ENCODE results near the gene FRMPD1. TPM values are rescaled to one million over a fixed set of nuclear protein-coding genes. Genes with fewer than 3 reads are reported as not detected.

FRMPD1 gene
- total and polyA plus RNA-seq, 2 of the 13 experiments (the other 11 are each of a cell fraction or from before 2014, with no cell fraction given), result not detected

DNA sequence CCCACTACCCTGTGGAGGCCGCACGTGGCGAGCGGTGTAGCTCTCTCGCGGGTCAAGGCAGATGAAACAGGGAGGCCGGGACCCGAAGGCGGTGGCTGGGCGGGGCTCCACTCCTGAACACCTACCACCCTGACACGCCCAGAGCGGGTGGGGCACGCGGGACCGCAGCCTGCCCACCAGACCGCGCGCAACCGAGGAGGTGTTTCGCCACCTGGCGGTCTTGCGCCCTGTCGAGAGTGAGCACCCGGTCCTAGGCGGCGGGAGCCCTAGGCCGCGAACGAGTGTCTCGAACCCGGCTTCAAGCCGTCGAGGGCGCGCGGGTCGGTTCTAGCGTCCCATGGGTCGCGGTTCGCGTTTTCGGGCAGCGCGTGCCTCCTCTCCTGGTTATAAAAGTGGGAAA lies 136.3 kb downstream of the FRMPD1 start:
- H3K36me3 ChIP-seq (replicated peaks in 1 of 2; ENCODE audit: control insufficient read depth in 1 of 2, insufficient read depth in 2 of 2, low read length in 2 of 2), result peaks cover 2 to 13% of the 10 kb centered on the region in 2 experiments; a peak in 4 of 5 replicates
- H3K4me1 ChIP-seq (ENCODE audit: insufficient read depth, low read length), result peaks cover 37% of the 10 kb centered on the region
- 96% methylated on average over 31 of the region's 45 CpGs for WGBS (ENCODE audit: low lambda C conversion rate)
- in situ Hi-C loops (cut with HindIII; ENCODE audit: extremely low pct_ligation_motif_present, low pct_unique_long_range_greater_than_20kb) (no loop called here), intact Hi-C loops (cut with micrococcal nuclease; ENCODE audit: unreplicated experiment) (loop anchor here (5.0 to 10.0 kb wide), 2 partner anchors 115 to 302 kb away; partner anchors contain the start of genes POLR1E and SLC25A51)
- ATAC-seq (no peak), DNase-seq (ENCODE audit: low spot score) (no peak), FAIRE-seq (no peak)
- H2AFZ ChIP-seq (ENCODE audit: low read length), result no peak overlapping the region
- H4K20me1 ChIP-seq (ENCODE audit: insufficient read depth, low read length), result peaks cover 2% of the 10 kb centered on the region; the same call in 1 of the 2 replicates
- no peak overlapping the region for H3K4me3 ChIP-seq (replicated peaks in 1 of 3; ENCODE audit: insufficient read depth in 1 of 3, low read depth in 2 of 3, low read length in 3 of 3)
- H3K4me2 ChIP-seq (ENCODE audit: low read depth, low read length), result no peak overlapping the region
- no peaks in the 10 kb centered on the region for H3K27me3 ChIP-seq (ENCODE audit: control insufficient read depth in 1 of 2, insufficient read depth in 2 of 2, low read length in 2 of 2)
- no peaks in the 10 kb centered on the region for H3K9me3 ChIP-seq (ENCODE audit: low read length)
- BruUV-seq (replicated peaks), result no TSS peak
- CTCF ChIA-PET (ENCODE audit: low intra/inter-chr PET ratio, low total read pairs), result no interaction called here
- H3K9ac ChIP-seq (ENCODE audit: insufficient read depth, low read depth, low read length), result no peak overlapping the region
- POLR2A ChIA-PET, result no interaction called here
- peaks cover 30% of the 10 kb centered on the region for H3K79me2 ChIP-seq (ENCODE audit: insufficient read depth, low read length)
- H3K27ac ChIP-seq (ENCODE audit: extremely low read length, insufficient read depth, low read length), result no peak overlapping the region
- TF ChIP-seq, protein P1, sequence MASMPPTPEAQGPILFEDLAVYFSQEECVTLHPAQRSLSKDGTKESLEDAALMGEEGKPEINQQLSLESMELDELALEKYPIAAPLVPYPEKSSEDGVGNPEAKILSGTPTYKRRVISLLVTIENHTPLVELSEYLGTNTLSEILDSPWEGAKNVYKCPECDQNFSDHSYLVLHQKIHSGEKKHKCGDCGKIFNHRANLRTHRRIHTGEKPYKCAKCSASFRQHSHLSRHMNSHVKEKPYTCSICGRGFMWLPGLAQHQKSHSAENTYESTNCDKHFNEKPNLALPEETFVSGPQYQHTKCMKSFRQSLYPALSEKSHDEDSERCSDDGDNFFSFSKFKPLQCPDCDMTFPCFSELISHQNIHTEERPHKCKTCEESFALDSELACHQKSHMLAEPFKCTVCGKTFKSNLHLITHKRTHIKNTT (CRISPR knock-in tag; IDR thresholded peaks at IDR 0.05), result no peak
- no peak for TF ChIP-seq AHR (CRISPR knock-in tag; IDR thresholded peaks at IDR 0.05)
- TF ChIP-seq ZNF746 (CRISPR knock-in tag; IDR thresholded peaks at IDR 0.05), result no peak
- no peak for TF ChIP-seq NCOR1 (IDR thresholded peaks at IDR 0.05; ENCODE audit: borderline replicate concordance, low read length)
- TF ChIP-seq ZNF207 (IDR thresholded peaks at IDR 0.05; ENCODE audit: borderline replicate concordance), result no peak
- TF ChIP-seq, protein P2, sequence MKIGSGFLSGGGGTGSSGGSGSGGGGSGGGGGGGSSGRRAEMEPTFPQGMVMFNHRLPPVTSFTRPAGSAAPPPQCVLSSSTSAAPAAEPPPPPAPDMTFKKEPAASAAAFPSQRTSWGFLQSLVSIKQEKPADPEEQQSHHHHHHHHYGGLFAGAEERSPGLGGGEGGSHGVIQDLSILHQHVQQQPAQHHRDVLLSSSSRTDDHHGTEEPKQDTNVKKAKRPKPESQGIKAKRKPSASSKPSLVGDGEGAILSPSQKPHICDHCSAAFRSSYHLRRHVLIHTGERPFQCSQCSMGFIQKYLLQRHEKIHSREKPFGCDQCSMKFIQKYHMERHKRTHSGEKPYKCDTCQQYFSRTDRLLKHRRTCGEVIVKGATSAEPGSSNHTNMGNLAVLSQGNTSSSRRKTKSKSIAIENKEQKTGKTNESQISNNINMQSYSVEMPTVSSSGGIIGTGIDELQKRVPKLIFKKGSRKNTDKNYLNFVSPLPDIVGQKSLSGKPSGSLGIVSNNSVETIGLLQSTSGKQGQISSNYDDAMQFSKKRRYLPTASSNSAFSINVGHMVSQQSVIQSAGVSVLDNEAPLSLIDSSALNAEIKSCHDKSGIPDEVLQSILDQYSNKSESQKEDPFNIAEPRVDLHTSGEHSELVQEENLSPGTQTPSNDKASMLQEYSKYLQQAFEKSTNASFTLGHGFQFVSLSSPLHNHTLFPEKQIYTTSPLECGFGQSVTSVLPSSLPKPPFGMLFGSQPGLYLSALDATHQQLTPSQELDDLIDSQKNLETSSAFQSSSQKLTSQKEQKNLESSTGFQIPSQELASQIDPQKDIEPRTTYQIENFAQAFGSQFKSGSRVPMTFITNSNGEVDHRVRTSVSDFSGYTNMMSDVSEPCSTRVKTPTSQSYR (CRISPR knock-in tag; IDR thresholded peaks at IDR 0.05; ENCODE audit: borderline replicate concordance), result no peak
- TF ChIP-seq, protein P3, sequence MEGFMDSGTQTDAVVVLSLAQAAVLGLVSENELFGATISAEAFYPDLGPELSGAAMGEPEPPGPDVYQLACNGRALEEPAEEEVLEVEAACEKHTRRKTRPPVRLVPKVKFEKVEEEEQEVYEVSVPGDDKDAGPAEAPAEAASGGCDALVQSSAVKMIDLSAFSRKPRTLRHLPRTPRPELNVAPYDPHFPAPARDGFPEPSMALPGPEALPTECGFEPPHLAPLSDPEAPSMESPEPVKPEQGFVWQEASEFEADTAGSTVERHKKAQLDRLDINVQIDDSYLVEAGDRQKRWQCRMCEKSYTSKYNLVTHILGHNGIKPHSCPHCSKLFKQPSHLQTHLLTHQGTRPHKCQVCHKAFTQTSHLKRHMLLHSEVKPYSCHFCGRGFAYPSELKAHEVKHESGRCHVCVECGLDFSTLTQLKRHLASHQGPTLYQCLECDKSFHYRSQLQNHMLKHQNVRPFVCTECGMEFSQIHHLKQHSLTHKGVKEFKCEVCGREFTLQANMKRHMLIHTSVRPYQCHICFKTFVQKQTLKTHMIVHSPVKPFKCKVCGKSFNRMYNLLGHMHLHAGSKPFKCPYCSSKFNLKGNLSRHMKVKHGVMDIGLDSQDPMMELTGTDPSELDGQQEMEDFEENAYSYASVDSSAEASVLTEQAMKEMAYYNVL (CRISPR knock-in tag; IDR thresholded peaks at IDR 0.05; ENCODE audit: borderline replicate concordance), result no peak
- TF ChIP-seq ZNF296 (CRISPR knock-in tag; conservative IDR thresholded peaks at IDR 0.05), result no peak
- no peak for TF ChIP-seq BRCA1 (CRISPR knock-in tag; IDR thresholded peaks at IDR 0.05)
- TF ChIP-seq PITX1 (CRISPR knock-in tag; IDR thresholded peaks at IDR 0.05), result no peak
- TF ChIP-seq, protein P4, sequence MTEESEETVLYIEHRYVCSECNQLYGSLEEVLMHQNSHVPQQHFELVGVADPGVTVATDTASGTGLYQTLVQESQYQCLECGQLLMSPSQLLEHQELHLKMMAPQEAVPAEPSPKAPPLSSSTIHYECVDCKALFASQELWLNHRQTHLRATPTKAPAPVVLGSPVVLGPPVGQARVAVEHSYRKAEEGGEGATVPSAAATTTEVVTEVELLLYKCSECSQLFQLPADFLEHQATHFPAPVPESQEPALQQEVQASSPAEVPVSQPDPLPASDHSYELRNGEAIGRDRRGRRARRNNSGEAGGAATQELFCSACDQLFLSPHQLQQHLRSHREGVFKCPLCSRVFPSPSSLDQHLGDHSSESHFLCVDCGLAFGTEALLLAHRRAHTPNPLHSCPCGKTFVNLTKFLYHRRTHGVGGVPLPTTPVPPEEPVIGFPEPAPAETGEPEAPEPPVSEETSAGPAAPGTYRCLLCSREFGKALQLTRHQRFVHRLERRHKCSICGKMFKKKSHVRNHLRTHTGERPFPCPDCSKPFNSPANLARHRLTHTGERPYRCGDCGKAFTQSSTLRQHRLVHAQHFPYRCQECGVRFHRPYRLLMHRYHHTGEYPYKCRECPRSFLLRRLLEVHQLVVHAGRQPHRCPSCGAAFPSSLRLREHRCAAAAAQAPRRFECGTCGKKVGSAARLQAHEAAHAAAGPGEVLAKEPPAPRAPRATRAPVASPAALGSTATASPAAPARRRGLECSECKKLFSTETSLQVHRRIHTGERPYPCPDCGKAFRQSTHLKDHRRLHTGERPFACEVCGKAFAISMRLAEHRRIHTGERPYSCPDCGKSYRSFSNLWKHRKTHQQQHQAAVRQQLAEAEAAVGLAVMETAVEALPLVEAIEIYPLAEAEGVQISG (CRISPR knock-in tag; IDR thresholded peaks at IDR 0.05), result no peak
- no peak for TF ChIP-seq SMARCE1 (IDR thresholded peaks at IDR 0.05; ENCODE audit: borderline replicate concordance)
- TF ChIP-seq, protein P5, sequence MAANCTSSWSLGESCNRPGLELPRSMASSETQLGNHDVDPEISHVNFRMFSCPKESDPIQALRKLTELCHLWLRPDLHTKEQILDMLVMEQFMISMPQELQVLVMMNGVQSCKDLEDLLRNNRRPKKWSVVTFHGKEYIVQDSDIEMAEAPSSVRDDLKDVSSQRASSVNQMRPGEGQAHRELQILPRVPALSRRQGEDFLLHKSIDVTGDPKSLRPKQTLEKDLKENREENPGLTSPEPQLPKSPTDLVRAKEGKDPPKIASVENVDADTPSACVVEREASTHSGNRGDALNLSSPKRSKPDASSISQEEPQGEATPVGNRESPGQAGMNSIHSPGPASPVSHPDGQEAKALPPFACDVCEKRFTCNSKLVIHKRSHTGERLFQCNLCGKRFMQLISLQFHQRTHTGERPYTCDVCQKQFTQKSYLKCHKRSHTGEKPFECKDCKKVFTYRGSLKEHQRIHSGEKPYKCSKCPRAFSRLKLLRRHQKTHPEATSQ (CRISPR knock-in tag; IDR thresholded peaks at IDR 0.05; ENCODE audit: borderline replicate concordance), result no peak
- TF ChIP-seq ZC3H4 (CRISPR knock-in tag; IDR thresholded peaks at IDR 0.05; ENCODE audit: borderline replicate concordance), result no peak

Measured in HepG2 (cell line).